Body of pancreas (tissue), 4 donors: ENCODE measurements around the gene SLC17A2. TPM values are rescaled to one million over a fixed set of nuclear protein-coding genes. Genes with fewer than 3 reads are reported as not detected.

ENCODE experiments used
- ATAC-seq: fragments of 150-250 bp; one replicate; pipeline ENCODE4 v1.9.1; 2016
- DNase-seq, 4 donors: peaks; one replicate each; pipeline ENCODE4 v3.0.0-alpha.2; 2019
- H3K27ac ChIP-seq, 4 donors: fragments of 200-600 bp; sonication (generic); 1 replicate in 3 of 4; 2 replicates in 1 of 4; pipeline versions ENCODE4 v1.5.1 to v1.6.1; 2016 to 2019; ENCODE audit warnings: mild to moderate bottlenecking in 1 of 4, mixed read lengths in 1 of 4, moderate library complexity in 1 of 4
- H3K27me3 ChIP-seq, 2 donors: fragments of 200-600 bp; sonication (generic); one replicate each; pipeline ENCODE4 v1.6.0; 2016; ENCODE audit warnings: mild to moderate bottlenecking in 1 of 2
- H3K36me3 ChIP-seq, 2 donors: fragments of 200-600 bp; sonication (generic); replicated peaks in 1 of 2; 2 replicates each; pipeline ENCODE4 v1.5.1; 2016; ENCODE audit warnings: low read depth in 2 of 2; ENCODE audit not compliant: insufficient read depth in 1 of 2
- H3K4me1 ChIP-seq: fragments of 200-600 bp; sonication (generic); one replicate; pipeline ENCODE4 v1.6.0; 2016
- H3K4me3 ChIP-seq, 2 donors: fragments of 200-600 bp; sonication (generic); 1 replicate in 1 of 2; 2 replicates in 1 of 2; pipeline ENCODE4 v1.5.1; 2016 to 2019
- H3K9me3 ChIP-seq, 3 donors: fragments of 200-600 bp; sonication (generic); 1 replicate in 2 of 3; 2 replicates in 1 of 3; pipeline ENCODE4 v1.5.1; 2016
- CTCF ChIP-seq, 7 experiments: fragments of 450-650 bp in 4 of 7; fragments of 200-600 bp in 3 of 7; sonication (generic) in 3 of 7; IDR thresholded peaks; one replicate each; pipeline ENCODE4 v1.5.1; 2016 to 2019; ENCODE audit warnings: antibody characterized with exemption in 7 of 7
- POLR2A ChIP-seq, 3 donors: fragments of 450-650 bp; IDR thresholded peaks; one replicate each; pipeline ENCODE4 v1.6.1; 2016; ENCODE audit warnings: antibody characterized with exemption in 3 of 3, mild to moderate bottlenecking in 2 of 3
- whole genome bisulfite sequencing, 2 donors: methylation state at CpG; one replicate each; pipeline ENCODE4 v1.1.5; 2017; 5-methylcytosine and 5-hydroxymethylcytosine counted together
- intact Hi-C: fragments of 100-400 bp; cut with DNase I; formaldehyde crosslinking; loops from one replicate; pipeline ENCODE4 v1.15.1; 2023
- total RNA-seq, 2 donors: library from RNA; depleted of rRNA; stranded (reverse); fragments of >200 nt; gene quantifications; one replicate each; pipeline ENCODE4 v1.1.0, GENCODE V29; 2016

SLC17A2 gene
- total RNA-seq, 2 donors from 2014 or later: not detected

DNA sequence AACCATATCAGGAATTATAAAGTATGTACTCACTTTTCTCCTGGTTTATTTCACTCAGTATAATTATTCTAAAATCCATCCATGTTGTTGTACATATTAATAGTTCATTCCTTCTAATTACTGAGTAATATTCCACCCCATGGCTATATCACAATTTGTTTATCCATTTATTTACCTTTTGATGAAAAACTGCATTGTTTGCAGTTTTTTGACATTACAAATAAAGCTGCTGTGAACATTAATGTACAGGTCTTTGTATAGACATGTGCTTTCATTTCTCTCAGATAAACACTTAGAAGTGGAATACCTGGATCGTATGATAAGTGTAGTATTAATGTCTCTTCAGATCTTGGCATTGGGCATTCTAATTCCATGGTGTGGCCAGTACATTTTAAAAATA lies 60.7 kb downstream of the SLC17A2 start:
- no peak for ATAC-seq
- no peak overlapping the region for H3K27ac ChIP-seq

DNA sequence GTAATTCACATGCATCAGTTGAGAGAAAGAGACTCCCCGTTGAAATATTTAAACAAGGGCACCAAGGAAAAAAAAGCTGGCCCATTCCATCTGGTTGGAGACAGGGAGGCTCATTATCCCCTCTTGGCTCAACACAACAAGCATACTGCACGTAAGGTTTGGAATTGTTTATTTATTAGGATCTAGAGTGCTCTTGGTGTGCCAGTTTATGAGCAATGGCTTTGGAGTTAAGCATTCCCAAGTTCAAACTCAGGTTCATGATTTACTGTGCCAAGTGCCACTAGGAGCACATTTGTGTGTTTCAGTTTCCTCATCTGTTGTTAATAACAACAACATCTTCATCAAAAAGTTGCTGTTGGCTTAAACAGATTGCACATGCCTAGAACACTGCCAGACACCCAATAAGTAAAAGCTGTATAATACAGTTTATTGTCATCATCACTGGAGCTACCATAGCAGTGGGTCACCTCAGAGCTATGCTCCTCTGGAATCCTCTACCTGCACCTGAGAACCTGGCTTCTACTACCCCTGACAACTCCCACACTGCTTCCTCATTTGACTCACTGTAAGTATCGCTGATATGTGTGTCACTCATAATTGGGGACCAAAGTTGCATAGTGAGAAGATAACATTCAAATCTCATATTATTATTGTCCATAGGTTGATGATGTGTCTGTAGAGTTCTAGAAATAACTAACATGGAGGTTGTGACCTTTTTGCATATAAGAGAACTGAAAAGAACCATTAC lies 61.9 kb downstream of the SLC17A2 start:
- Histone ChIP-seq H3K27me3 (no peaks in the 10 kb centered on the region), H3K27ac (no peak overlapping the region), H3K4me1 (no peaks in the 10 kb centered on the region), H3K4me3 (no peak overlapping the region), H3K9me3 (no peaks in the 10 kb centered on the region), H3K36me3 (no peaks in the 10 kb centered on the region)
- intact Hi-C loops: no loop called here
- WGBS, 2 donors: 75 to 78% methylated on average over 3 of the region's 3 CpGs
- TF ChIP-seq CTCF (IDR thresholded peaks at IDR 0.05) (no peak), POLR2A (IDR thresholded peaks at IDR 0.05) (no peak)
- ATAC-seq (no peak), DNase-seq (no peak)

More for the DNA sequence above, 60.7 kb downstream of the SLC17A2 start:
- Histone ChIP-seq H3K36me3 (no peaks in the 10 kb centered on the region), H3K4me1 (no peaks in the 10 kb centered on the region), H3K27me3 (no peaks in the 10 kb centered on the region), H3K9me3 (no peaks in the 10 kb centered on the region), H3K4me3 (no peak overlapping the region)
- DNase-seq: no peak
- TF ChIP-seq CTCF (IDR thresholded peaks at IDR 0.05): no peak
- no peak for TF ChIP-seq POLR2A (IDR thresholded peaks at IDR 0.05)
- 32 to 71% methylated on average over 1 of the region's 1 CpG for WGBS, 2 donors
- intact Hi-C loops: no loop called here

GRCh38 chr6:25866011-25866410 lies 64.5 kb downstream of the SLC17A2 start:
- intact Hi-C loops: no loop called here
- Histone ChIP-seq H3K27me3 (no peaks in the 10 kb centered on the region), H3K9me3 (no peaks in the 10 kb centered on the region), H3K4me3 (no peak overlapping the region), H3K4me1 (no peaks in the 10 kb centered on the region), H3K36me3 (no peaks in the 10 kb centered on the region), H3K27ac (no peak overlapping the region)
- whole genome bisulfite sequencing, 2 donors: 78 to 93% methylated on average over 3 of the region's 3 CpGs
- DNase-seq (no peak), ATAC-seq (no peak)
- TF ChIP-seq CTCF (IDR thresholded peaks at IDR 0.05) (no peak), POLR2A (IDR thresholded peaks at IDR 0.05) (no peak)

DNA sequence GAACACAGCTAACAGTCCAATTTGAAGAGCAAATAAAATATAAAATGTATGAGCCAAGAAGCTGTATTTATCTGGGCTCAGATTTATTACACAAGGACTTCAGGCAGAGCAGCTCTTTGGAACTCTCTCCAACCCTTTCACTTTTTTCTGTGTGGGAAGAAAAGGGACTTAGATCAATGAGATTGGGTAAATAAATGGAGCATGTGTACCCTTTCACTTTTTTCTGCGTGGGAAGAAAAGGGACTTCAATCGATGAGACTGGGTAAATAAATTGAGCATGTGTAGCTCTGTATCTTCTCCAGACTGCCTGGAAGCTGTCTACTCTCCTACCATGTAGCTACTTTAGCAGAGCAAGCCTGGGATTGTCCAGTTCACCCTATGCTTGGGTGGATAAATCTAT lies 67.1 kb downstream of the SLC17A2 start:
- intact Hi-C loops: no loop called here
- WGBS, 2 donors: 10 to 11% methylated on average over 2 of the region's 2 CpGs
- no peak overlapping the region for H3K4me3 ChIP-seq
- ATAC-seq (no peak), DNase-seq (no peak)
- TF ChIP-seq CTCF (IDR thresholded peaks at IDR 0.05) (no peak), POLR2A (IDR thresholded peaks at IDR 0.05) (no peak)
- H3K36me3 ChIP-seq: no peaks in the 10 kb centered on the region
- H3K27me3 ChIP-seq: no peaks in the 10 kb centered on the region
- no peaks in the 10 kb centered on the region for H3K4me1 ChIP-seq
- no peak overlapping the region for H3K27ac ChIP-seq
- no peaks in the 10 kb centered on the region for H3K9me3 ChIP-seq

Other genes starting within 250 kb of the SLC17A2 start
- gene SLC17A4, start 175.9 kb downstream of the SLC17A2 start, total RNA-seq: 10 to 100 TPM in 1 of 2 donors, 1 to 10 TPM in 1; 4.0 to 10.6 TPM
- gene SLC17A1, start 98.6 kb downstream of the SLC17A2 start, total RNA-seq: not detected
- not detected for gene SLC17A3, start 56.4 kb downstream of the SLC17A2 start, total RNA-seq
- gene TRIM38, start 32.1 kb upstream of the SLC17A2 start, total RNA-seq: 1 to 10 TPM; 3.9 to 4.0 TPM
- 1 to 10 TPM; 2.0 to 5.4 TPM for gene HFE, start 156.7 kb upstream of the SLC17A2 start, total RNA-seq